ENCODE data around the gene RPS16. TPM values are rescaled to one million over a fixed set of nuclear protein-coding genes. Genes with fewer than 3 reads are reported as not detected.

The RPS16 gene
- total and polyA plus RNA-seq, 2 of the 13 experiments (the other 11 are each of a cell fraction or from before 2014, with no cell fraction given) = 488 to 2,583 TPM

- TF ChIP-seq NONO (IDR thresholded peaks at IDR 0.05) (no peak), NONO (CRISPR knock-in tag; conservative IDR thresholded peaks at IDR 0.05) (peak; percentile 49; the same call in 1 of the 2 replicates), PREB (CRISPR knock-in tag; IDR thresholded peaks at IDR 0.05) (no peak), RNF2 (conservative IDR thresholded peaks at IDR 0.05; ENCODE audit: low read depth) (no peak), ZNF816 (CRISPR knock-in tag; IDR thresholded peaks at IDR 0.05; ENCODE audit: borderline replicate concordance) (peak; percentile 47; the same call in 1 of the 2 replicates), TBL1XR1 (IDR thresholded peaks at IDR 0.05; ENCODE audit: borderline replicate concordance, low read length, partially characterized antibody) (peak; percentile 74), ZBTB7B (CRISPR knock-in tag; IDR thresholded peaks at IDR 0.05) (peak; percentile 47; the same call in 1 of the 2 replicates), ATF7-NPFF (CRISPR knock-in tag; IDR thresholded peaks at IDR 0.05; ENCODE audit: low read depth) (0 out of 2 replicates have a peak, but pooled peaks have one; percentile 14), CCAR2 (optimal IDR thresholded peaks at IDR 0.05; ENCODE audit: low read depth, low read length) (peak; percentile 79), ZNF326 (CRISPR knock-in tag; IDR thresholded peaks at IDR 0.05; ENCODE audit: borderline replicate concordance) (no peak), HDAC2 (CRISPR knock-in tag; IDR thresholded peaks at IDR 0.05) (peak; percentile 58), ZNF329 (CRISPR knock-in tag; IDR thresholded peaks at IDR 0.05; ENCODE audit: low read depth) (no peak), MXD3 (CRISPR knock-in tag; IDR thresholded peaks at IDR 0.05) (no peak), ZFY (CRISPR knock-in tag; IDR thresholded peaks at IDR 0.05) (no peak; the same call in 1 of the 2 replicates), YEATS4 (CRISPR knock-in tag; IDR thresholded peaks at IDR 0.05; ENCODE audit: borderline replicate concordance) (peak; percentile 39; the same call in 1 of the 2 replicates), SMAD9 (CRISPR knock-in tag; IDR thresholded peaks at IDR 0.05) (no peak), SKI (IDR thresholded peaks at IDR 0.05; ENCODE audit: partially characterized antibody) (peak; percentile 63), ZNF547 (CRISPR knock-in tag; IDR thresholded peaks at IDR 0.05) (peak; percentile 18; the same call in 1 of the 2 replicates), ZMAT3 (CRISPR knock-in tag; conservative IDR thresholded peaks at IDR 0.05) (0 out of 2 replicates have a peak, but pooled peaks have one; percentile 20)
- TF ChIP-seq, protein P1, sequence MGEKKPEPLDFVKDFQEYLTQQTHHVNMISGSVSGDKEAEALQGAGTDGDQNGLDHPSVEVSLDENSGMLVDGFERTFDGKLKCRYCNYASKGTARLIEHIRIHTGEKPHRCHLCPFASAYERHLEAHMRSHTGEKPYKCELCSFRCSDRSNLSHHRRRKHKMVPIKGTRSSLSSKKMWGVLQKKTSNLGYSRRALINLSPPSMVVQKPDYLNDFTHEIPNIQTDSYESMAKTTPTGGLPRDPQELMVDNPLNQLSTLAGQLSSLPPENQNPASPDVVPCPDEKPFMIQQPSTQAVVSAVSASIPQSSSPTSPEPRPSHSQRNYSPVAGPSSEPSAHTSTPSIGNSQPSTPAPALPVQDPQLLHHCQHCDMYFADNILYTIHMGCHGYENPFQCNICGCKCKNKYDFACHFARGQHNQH (CRISPR knock-in tag; IDR thresholded peaks at IDR 0.05) = peak; percentile 64; the same call in 1 of the 2 replicates
- TF ChIP-seq, protein P2, sequence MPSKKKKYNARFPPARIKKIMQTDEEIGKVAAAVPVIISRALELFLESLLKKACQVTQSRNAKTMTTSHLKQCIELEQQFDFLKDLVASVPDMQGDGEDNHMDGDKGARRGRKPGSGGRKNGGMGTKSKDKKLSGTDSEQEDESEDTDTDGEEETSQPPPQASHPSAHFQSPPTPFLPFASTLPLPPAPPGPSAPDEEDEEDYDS (CRISPR knock-in tag; IDR thresholded peaks at IDR 0.05) = peak; percentile 73
- TF ChIP-seq, protein P3, sequence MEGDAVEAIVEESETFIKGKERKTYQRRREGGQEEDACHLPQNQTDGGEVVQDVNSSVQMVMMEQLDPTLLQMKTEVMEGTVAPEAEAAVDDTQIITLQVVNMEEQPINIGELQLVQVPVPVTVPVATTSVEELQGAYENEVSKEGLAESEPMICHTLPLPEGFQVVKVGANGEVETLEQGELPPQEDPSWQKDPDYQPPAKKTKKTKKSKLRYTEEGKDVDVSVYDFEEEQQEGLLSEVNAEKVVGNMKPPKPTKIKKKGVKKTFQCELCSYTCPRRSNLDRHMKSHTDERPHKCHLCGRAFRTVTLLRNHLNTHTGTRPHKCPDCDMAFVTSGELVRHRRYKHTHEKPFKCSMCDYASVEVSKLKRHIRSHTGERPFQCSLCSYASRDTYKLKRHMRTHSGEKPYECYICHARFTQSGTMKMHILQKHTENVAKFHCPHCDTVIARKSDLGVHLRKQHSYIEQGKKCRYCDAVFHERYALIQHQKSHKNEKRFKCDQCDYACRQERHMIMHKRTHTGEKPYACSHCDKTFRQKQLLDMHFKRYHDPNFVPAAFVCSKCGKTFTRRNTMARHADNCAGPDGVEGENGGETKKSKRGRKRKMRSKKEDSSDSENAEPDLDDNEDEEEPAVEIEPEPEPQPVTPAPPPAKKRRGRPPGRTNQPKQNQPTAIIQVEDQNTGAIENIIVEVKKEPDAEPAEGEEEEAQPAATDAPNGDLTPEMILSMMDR (CRISPR knock-in tag; IDR thresholded peaks at IDR 0.05) = peak; percentile 6; the same call in 1 of the 2 replicates
Observed at GRCh38 chr19:39411081-39411831, 24.5 kb downstream of the RPS16 start (continued).

Measured in HepG2 (cell line).